Measurements from ENCODE around the gene DDX50.

DNA sequence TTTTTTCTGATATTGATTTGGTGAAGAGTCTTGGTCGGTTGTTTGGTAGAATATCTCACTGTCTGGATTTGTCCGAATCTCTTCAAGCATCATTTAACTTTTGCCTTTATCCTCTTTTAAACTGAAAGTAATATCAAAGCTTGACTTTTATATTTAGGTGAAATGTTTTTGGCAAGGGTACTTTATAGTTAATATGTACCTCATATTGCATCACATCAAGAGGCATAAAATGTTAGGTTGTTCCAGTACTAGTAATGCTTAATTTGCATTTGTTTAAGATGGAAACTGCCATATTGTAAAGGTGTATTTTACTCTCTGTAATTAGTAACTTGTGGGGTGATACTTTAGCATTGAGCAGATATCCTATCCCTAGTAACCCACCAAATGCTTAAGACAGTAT, 37.8 kb downstream of the DDX50 start:
- TF ChIP-seq, protein P1, sequence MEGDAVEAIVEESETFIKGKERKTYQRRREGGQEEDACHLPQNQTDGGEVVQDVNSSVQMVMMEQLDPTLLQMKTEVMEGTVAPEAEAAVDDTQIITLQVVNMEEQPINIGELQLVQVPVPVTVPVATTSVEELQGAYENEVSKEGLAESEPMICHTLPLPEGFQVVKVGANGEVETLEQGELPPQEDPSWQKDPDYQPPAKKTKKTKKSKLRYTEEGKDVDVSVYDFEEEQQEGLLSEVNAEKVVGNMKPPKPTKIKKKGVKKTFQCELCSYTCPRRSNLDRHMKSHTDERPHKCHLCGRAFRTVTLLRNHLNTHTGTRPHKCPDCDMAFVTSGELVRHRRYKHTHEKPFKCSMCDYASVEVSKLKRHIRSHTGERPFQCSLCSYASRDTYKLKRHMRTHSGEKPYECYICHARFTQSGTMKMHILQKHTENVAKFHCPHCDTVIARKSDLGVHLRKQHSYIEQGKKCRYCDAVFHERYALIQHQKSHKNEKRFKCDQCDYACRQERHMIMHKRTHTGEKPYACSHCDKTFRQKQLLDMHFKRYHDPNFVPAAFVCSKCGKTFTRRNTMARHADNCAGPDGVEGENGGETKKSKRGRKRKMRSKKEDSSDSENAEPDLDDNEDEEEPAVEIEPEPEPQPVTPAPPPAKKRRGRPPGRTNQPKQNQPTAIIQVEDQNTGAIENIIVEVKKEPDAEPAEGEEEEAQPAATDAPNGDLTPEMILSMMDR (IDR thresholded peaks at IDR 0.05), result no peak
- no peak for TF ChIP-seq POLR2A (IDR thresholded peaks at IDR 0.05)
